Purkinje cell (primary cell): ENCODE measurements around the gene ZNF740. TPM values are rescaled to one million over a fixed set of nuclear protein-coding genes. Genes with fewer than 3 reads are reported as not detected.

Experiments
- polyA plus RNA-seq: library from polyadenylated mRNA; unstranded; fragments of >200 nt; fragmentation: Nextera tagmentation; gene quantifications from 2 replicates; pipeline ENCODE4 v1.2.1, GENCODE V29; 2014

ZNF740 gene, protein sequence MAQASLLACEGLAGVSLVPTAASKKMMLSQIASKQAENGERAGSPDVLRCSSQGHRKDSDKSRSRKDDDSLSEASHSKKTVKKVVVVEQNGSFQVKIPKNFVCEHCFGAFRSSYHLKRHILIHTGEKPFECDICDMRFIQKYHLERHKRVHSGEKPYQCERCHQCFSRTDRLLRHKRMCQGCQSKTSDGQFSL
- polyA plus RNA-seq, result 1.6 and 2.4 TPM in 2 replicates

DNA sequence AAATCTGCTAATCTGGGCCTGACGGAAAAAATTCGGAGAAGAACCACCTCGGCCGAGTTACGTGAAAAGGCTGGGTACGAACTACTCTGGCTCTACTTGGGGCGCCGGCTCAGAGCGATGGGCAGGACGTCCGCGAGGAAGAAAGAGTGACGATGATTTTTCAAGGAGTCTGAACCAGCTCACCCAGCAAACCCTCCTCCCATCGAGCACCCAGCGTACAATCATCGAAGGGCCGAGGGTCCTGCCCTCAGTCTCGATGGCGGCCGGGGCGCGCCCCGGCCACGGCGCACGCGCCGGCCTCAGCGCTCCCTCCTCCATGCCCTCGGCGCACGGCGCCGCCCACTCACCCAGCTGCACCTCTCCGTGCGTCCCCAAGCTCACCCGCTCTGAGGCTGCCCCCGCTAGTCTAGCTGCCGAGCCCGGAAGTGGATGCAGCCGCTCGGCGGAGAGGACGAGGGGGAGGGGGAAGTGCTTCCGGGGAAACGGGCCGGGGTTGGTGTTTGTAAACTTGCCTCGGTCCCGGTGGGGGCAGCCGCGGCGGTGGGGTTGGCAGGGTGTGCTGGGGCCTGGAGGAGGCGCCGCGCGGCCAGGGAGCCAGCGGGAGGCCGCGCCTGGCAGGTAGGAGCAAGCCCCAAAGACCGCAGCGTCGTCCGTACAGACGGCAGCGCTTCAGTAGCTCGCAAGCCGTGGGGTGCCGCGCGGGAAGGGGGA is at the start of gene ZNF740, which contains the start of gene CSAD:
TSS of gene ZNF740 (plus strand) at position 503 of the 711 bp plus-strand sequence. CDS start 1,262 bp downstream, outside the sequence.
TSS of gene CSAD (minus strand) at position 706 of the 711 bp plus-strand sequence. CDS start 7,455 bp downstream, outside the sequence.

DNA sequence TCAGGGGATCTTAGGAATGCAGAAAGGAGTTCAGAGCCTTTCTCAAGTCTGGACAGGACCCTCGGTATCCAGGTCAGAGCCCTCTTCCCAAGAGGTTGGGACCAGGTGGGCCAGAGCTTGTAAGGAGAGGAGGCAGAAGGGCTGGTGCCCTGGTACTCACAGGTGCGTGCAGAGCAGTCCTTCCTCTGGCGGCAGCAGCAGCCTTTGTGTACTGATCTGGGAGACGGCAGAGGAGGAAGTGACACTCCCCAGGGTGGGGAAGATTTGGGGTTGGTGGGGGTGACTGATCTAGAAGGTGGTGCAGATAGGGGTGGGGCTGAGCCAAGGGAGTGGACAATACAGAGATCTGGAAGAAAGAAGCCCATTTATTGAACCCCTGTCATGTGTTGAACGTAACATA is 26.5 kb downstream of the ZNF740 start, which contains the start of gene ITGB7:
TSS of gene ITGB7 (minus strand) at position 210 of the 400 bp plus-strand sequence. CDS start 6,808 bp downstream, outside the sequence.

DNA sequence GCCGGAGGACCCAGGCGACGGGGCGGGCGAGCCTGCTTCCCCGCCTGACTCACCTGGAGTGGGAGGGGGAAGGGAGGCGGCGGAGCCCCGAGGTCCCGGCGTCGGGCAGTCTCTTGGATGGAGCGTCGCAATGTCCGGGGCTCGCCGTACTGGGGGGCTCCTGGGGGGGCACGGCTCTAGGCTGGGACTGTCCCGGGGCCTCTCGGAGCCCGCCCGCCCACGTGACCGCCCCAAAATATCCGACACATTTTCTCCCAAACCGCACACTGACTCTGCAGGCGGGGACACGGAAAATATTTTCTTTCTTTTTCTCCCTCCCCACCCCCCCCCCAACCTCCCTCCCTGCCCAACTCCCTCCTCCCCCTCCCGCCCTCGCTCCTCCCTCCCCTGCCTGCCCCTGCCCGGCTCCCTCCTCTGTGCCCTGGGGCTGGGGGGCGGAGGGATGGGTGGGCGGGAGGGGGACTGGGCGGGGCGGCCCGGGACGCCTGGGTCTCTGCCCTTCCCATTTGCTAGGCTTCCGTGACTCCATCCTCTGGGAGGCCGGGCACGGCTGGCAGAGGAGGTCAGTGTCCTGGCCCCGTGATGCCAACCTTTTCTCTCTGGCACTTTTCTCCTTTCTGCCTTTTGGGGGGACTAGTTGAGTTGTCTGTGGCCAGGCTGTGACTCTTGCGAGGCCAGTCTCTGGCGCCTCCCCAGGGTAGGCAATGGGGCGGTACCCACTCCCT is 51.6 kb downstream of the ZNF740 start, which contains the start of gene RARG:
TSS of gene RARG (minus strand) at position 289 of the 725 bp plus-strand sequence. CDS start 4,664 bp downstream, outside the sequence.

Other genes starting within 250 kb of the ZNF740 start
- gene KRT18, start 231.6 kb upstream of the ZNF740 start, polyA plus RNA-seq, result 0.25 TPM in 1 of 2 replicates, not detected in the other
- gene EIF4B, start 174.3 kb upstream of the ZNF740 start, polyA plus RNA-seq, result 33.8 and 44.0 TPM in 2 replicates
- gene TNS2, start 130.7 kb upstream of the ZNF740 start, polyA plus RNA-seq, result 1.1 TPM in 1 of 2 replicates, not detected in the other
- gene SPRYD3, start 101.3 kb upstream of the ZNF740 start, polyA plus RNA-seq, result 25.0 and 26.0 TPM in 2 replicates
- gene IGFBP6, start 83.1 kb upstream of the ZNF740 start, polyA plus RNA-seq, result 17.2 and 27.8 TPM in 2 replicates
- gene SOAT2, start 77.2 kb upstream of the ZNF740 start, polyA plus RNA-seq, result not detected in 2 replicates
- 23.6 and 24.3 TPM in 2 replicates for gene CSAD, start 203 bp downstream of the ZNF740 start, polyA plus RNA-seq
- gene ITGB7, start 26.5 kb downstream of the ZNF740 start, polyA plus RNA-seq, result not detected in 2 replicates
- gene RARG, start 51.5 kb downstream of the ZNF740 start, polyA plus RNA-seq, result 0.32 and 0.74 TPM in 2 replicates
- gene ESPL1, start 87.6 kb downstream of the ZNF740 start, polyA plus RNA-seq, result not detected in 2 replicates
- 1,122 and 1,202 TPM in 2 replicates for gene PFDN5, start 114.8 kb downstream of the ZNF740 start, polyA plus RNA-seq
- gene MYG1, start 119.0 kb downstream of the ZNF740 start, polyA plus RNA-seq, result 60.1 and 92.0 TPM in 2 replicates
- gene AAAS, start 140.9 kb downstream of the ZNF740 start, polyA plus RNA-seq, result 6.3 and 19.0 TPM in 2 replicates
- gene SP7, start 155.6 kb downstream of the ZNF740 start, polyA plus RNA-seq, result not detected in 2 replicates
- 1.1 and 2.2 TPM in 2 replicates for gene SP1, start 199.5 kb downstream of the ZNF740 start, polyA plus RNA-seq
- not detected in 2 replicates for gene AMHR2, start 243.1 kb downstream of the ZNF740 start, polyA plus RNA-seq